ENCODE results near the gene RANBP17.
A peak's percentile ranks its signal among the peaks of the same experiment; 100 is the strongest.

The RANBP17 gene

DNA sequence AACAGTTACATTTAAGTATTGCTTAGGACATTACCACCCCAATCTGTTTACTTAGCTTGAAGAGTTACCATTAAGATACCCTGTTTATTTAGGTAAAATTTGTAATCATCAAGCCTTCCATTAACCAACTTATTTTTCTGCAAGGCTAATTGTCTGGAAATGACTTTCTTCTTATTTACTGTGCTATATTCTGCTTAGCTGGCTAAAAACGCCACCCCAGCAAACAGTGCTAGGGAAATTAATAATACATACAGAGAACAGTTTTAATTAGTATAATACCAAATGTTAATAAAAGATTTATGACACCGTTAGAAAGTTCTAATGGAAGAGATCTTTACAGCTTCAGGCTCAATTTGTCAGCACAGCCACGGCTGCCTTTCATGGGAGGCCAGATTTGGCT lies 461.2 kb downstream of the RANBP17 start:
- no peak for DNase-seq

DNA sequence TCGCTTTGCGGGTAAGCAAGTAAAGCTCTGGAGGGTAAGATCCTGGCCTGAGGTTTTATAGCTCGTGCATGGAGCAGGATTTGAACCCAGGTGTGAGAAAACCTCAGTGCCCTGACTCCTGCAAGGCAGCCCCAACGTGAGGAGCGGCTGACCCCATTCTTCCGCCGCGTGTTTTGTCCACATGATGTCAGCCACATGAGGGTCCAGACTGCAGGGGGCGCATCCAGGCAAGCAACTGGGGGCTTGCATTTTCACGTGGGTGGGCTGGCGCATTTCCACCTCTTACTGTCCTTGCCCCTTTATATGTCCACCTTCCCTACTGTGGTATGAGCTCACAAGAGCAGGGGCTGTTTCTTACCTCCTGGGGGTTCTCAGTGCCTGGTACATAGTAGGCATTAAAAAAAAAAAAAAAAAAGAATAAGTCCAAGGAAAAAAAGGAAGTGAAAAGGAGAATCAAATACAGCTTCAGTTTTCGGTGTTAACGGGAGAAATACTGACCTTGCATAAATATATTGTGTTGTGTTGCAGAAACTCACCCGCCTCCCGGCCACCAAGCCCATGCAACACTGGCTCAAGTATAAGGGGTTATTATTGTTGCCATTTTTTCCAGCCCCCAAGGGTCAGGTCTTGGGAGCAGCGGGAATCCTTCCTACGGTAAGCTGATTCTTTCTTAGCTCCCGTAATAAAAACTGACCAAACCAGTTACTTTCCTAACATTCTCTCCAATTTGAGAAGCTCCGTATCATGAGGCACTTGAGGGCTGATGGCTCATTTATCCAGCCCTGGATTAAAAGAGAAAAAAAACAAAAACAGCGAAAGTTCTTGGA lies 462.2 kb downstream of the RANBP17 start:
- peak; percentile 66 for DNase-seq

DNA sequence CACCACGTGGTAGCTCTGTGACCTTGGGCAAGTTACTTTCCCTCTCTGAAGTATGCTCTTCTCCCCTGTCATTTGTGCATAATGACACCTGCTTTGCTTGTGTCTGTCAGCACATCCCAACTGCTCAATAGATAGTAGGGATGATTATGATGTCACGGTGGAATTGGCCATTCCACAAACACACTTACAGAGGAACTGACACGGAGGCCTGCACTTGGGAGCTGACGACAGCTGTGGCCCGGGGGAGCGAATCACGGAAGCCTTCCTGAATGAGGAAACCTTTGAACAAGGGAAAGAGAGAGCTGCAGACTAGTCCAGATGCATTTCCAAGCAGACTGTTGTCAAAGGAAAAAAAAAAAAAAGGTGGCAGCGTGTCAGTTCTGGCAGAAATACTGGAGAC lies 468.2 kb downstream of the RANBP17 start:
- no peak for DNase-seq

DNA sequence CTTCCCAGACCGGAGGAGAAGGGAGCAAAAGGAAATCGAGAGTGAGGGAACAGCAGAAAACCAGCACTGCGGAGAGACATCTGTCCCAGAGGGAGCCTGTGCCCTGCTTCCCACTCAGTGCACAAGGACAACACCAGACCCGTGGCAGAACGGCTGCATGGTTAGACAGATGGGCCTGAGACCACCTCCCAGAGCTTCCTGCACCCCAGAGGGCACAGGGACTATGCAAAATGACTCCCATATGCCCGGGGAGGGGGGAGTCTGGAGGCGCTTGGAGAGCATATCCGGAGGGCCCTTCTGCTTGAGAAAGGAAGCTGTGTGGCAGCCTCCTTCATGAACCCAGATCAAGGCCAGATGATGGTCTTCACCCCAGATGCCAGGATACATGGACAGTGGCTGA lies 473.8 kb downstream of the RANBP17 start:
- no peak for DNase-seq

DNA sequence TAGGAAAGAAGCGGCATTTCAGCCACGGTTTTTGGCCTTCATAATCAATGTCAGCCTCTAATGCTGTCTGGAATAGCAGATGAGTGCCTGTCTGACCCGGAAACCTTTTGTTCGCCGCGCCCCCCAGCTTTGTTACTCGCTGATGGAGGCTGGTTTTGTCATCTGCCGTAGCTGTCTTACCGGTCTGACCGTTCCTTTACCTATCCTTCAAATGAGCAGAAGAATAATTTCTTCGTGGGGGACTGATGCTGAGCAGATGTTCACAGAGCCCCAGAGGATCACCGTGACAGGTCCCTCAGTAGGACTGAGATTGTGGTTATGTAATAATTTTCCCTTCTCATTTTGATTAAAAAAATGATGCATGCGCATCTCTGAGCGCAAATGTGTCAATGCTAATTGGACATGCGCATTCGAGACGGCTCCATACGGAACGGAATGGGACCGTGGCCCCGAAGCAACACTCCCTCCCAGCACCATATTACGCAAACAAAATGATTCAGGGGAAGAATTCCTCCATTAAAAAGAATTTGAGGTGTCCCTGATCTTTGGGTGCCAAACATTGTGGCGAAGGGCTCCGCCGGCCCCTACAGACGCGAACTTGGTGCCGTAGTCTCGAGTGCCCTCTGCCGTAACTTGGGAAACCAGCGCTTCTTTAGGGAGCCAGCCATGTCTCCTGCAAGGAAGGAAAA lies 474.8 kb downstream of the RANBP17 start:
- peak; percentile 66 for DNase-seq

DNA sequence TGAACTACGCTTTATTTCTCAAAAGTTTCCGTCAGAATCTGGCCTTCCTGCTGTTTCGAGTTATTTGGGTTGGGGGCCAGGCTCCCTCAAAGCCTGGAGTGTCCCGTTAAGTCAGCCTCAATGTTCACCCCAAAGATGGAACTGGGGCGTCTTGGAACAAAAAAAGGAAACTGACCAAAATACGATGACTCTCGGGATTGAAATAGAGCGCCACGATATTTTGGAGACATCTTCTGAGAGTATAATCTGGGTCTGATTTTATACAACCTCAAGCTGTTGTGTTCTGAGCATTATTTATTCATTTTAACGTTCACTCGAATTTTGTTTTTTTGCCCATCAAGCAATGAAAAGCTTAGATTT lies 475.4 kb downstream of the RANBP17 start:
- DNase-seq = no peak

- no peak for DNase-seq
These were observed 478.2 kb downstream of the RANBP17 start for GRCh38 chr5:171340042-171340441.

DNA sequence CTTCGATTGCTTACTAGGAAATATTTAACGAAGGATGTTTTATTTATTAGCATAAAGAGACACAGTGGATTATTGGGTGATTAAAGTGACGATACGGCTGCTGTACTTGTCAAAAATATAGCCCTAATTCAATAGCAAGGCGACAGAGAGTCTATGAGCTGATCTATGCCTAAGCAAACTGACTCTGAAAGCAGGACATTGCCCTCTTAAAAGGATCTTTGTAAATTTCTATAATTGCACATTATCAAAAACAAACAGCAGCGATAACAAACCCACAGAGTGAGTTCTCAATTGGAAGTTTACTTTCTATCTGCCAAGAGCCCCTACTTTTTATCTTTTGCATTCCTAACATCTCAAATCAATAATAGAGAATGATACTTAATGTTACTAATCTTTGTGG lies 478.7 kb downstream of the RANBP17 start:
- DNase-seq = no peak

DNA sequence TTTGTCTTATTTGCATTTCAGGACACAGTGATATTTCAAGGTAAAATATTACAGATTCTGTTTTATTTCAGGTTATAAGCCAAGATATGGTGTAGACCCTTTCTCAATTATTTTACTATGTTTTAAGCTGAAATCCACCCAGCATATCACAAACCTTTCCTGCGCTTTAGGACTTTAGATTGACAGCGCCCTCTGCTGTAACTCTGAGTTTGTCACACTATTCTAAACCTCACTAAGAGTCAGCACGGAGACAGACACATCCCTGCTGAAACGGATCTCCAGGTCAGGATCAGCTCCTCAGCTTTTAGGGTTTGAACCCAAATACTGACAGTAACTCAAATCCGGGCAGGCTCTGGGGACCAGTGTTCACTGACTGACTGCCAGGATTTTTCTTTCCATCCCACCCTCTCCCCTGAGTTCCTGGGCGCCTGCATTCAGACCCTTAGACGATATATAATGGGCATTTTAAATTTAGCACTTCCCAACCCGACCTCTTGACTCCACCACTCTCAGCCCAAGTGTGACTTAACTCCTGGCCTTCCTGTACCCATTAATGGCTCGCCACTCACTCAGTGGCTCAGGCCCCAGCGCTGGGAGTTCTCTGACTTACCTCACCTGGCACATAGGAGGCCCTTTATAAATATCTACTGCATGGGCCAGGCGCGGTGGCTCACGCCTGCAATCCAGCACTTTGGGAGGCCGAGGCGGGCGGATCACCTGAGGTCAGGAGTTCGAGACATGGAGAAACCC lies 480.7 kb downstream of the RANBP17 start:
- peak; percentile 71 for DNase-seq

DNA sequence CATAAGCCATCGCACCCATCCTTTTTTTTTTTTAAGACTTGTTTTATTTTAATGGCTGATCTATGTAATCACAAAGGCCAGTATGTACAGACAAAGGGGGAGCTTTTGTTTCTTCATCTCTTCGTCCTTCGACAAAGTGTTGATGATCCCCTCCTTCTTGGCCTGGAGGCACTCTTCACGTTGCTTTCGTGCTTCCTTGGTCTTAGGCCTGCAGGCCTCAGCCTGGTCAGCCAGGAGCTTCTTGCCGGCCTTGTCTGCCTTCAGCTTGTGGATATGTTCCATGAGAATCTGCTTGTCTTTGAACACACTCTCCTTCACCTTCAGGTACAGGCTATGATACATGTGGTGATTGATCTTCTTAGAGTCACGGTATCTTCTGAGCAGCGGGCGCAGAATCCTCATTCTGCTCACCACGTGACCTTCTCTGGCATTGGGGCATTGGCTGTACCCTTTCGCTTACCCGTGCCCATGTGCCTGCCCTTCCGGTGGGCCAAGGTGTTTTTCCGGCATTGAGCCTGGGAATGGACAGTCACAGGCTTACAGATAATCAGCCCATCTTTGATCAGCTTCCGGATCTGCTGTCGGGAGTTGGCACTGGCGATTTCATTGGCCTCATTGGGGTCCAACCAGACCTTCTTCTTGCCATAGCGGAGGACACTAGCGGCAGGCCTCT lies 483.3 kb downstream of the RANBP17 start:
- DNase-seq = no peak
